H1 (cell line): ENCODE results near the gene GCNT1.

ENCODE experiments used
- CBX5 ChIP-seq: fragments of 300-800, 300-1000 bp; sonication (generic); IDR thresholded peaks from 2 replicates; pipeline ENCODE4 v1.7.1; 2016; ENCODE audit warnings: antibody characterized with exemption, low read length, low read depth
- EZH2 ChIP-seq: fragments of 200-600 bp; sonication (generic); IDR thresholded peaks from 2 replicates; pipeline ENCODE4 v1.7.1; 2012; ENCODE audit warnings: low read depth, mild to moderate bottlenecking, moderate library complexity, low read length, inconsistent platforms; ENCODE audit not compliant: severe bottlenecking
- FOSL1 ChIP-seq: IDR thresholded peaks from 2 replicates; pipeline ENCODE4 v1.6.1; 2011; ENCODE audit warnings: mild to moderate bottlenecking, low read depth, low read length, moderate library complexity; ENCODE audit not compliant: insufficient read depth
- GABPA ChIP-seq: IDR thresholded peaks from 2 replicates; pipeline ENCODE4 v1.6.1; 2011; ENCODE audit warnings: mild to moderate bottlenecking, low read length, moderate library complexity, borderline replicate concordance; ENCODE audit not compliant: insufficient read depth
- KDM5A ChIP-seq: fragments of 200-600 bp; IDR thresholded peaks from 2 replicates; pipeline ENCODE4 v1.7.1; 2012; ENCODE audit warnings: mild to moderate bottlenecking, low read length, inconsistent platforms, mixed read lengths
- MAFK ChIP-seq: IDR thresholded peaks from 2 replicates; pipeline ENCODE4 v1.6.1; 2012; ENCODE audit warnings: low read depth, mild to moderate bottlenecking, improper control_type of control experiment, low read length
- NRF1 ChIP-seq: IDR thresholded peaks from 2 replicates; pipeline ENCODE4 v1.6.1; 2011; ENCODE audit warnings: mild to moderate bottlenecking, low read depth, low read length, improper control_type of control experiment
- PHF8 ChIP-seq: fragments of 200-600 bp; sonication (generic); conservative IDR thresholded peaks from 2 replicates; pipeline ENCODE4 v1.7.1; 2012; ENCODE audit warnings: low read depth, mild to moderate bottlenecking, inconsistent platforms, low read length, moderate library complexity
- POLR2A ChIP-seq, 2 experiments: IDR thresholded peaks; 1 replicate in 1 of 2; 2 replicates in 1 of 2; pipeline ENCODE4 v1.6.1; 2011; ENCODE audit warnings: low read depth in 2 of 2, low read length in 2 of 2, mild to moderate bottlenecking in 2 of 2; ENCODE audit errors: control extremely low read depth in 1 of 2
- POLR2AphosphoS5 ChIP-seq: IDR thresholded peaks from 2 replicates; pipeline ENCODE4 v1.6.1; 2011; ENCODE audit warnings: low read depth, low read length
- RAD21 ChIP-seq, 2 experiments: IDR thresholded peaks in 1 of 2; conservative IDR thresholded peaks in 1 of 2; 2 replicates each; pipeline ENCODE4 v1.6.1; 2011; ENCODE audit warnings: low read depth in 2 of 2, low read length in 2 of 2, improper control_type of control experiment in 1 of 2, inconsistent platforms in 1 of 2, mild to moderate bottlenecking in 1 of 2, moderate library complexity in 1 of 2
- YY1 ChIP-seq: IDR thresholded peaks from 2 replicates; pipeline ENCODE4 v1.6.1; 2011; ENCODE audit warnings: low read depth, mild to moderate bottlenecking, low read length
- TF ChIP-seq, protein P1 (sequence below): IDR thresholded peaks from 2 replicates; pipeline ENCODE4 v1.6.1; 2012; ENCODE audit warnings: inconsistent platforms
- TF ChIP-seq, protein P2 (sequence below), 3 experiments: IDR thresholded peaks; 1 replicate in 2 of 3; 2 replicates in 1 of 3; pipeline versions ENCODE4 v1.5.1 to v1.6.1; 2011; ENCODE audit warnings: low read length in 3 of 3, mild to moderate bottlenecking in 3 of 3, inconsistent platforms in 2 of 3, low read depth in 1 of 3, moderate library complexity in 1 of 3; ENCODE audit not compliant: insufficient read depth in 1 of 3; ENCODE audit errors: control extremely low read depth in 1 of 3

DNA sequence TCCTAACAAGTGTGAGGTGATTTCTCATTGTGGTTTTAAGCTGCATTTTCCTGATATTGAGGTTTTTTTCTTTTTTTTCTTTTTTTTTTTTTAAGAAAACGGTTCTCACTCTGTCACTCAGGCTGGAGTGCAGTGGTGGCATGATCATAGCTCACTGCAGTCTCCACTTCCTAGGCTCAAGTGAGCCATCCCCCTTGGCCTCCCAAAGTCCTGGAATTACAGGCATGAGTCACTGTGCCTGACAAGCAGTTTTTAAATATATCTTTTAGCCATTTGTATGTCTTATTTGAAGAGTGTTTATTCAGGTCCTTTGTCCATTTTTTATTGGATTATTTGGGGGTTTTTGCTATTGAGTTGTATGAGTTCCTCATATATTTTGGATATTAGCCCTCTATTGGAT is 53.8 kb downstream of the GCNT1 start:
- TF ChIP-seq EZH2 (no peak), RAD21 (IDR thresholded peaks at IDR 0.05 in 1 of 2, conservative IDR thresholded peaks at IDR 0.05 in 1 of 2; ENCODE audit: low read depth in 2 of 2, low read length in 2 of 2) (no peak), KDM5A (no peak), NRF1 (no peak), GABPA (no peak), FOSL1 (no peak), CBX5 (no peak), PHF8 (no peak), YY1 (no peak), MAFK (no peak), POLR2A (IDR thresholded peaks at IDR 0.05; ENCODE audit: control extremely low read depth in 1 of 2, low read depth in 2 of 2, low read length in 2 of 2) (no peak), POLR2AphosphoS5 (no peak)
- TF ChIP-seq, protein P1, sequence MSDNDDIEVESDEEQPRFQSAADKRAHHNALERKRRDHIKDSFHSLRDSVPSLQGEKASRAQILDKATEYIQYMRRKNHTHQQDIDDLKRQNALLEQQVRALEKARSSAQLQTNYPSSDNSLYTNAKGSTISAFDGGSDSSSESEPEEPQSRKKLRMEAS: no peak
- TF ChIP-seq, protein P2, sequence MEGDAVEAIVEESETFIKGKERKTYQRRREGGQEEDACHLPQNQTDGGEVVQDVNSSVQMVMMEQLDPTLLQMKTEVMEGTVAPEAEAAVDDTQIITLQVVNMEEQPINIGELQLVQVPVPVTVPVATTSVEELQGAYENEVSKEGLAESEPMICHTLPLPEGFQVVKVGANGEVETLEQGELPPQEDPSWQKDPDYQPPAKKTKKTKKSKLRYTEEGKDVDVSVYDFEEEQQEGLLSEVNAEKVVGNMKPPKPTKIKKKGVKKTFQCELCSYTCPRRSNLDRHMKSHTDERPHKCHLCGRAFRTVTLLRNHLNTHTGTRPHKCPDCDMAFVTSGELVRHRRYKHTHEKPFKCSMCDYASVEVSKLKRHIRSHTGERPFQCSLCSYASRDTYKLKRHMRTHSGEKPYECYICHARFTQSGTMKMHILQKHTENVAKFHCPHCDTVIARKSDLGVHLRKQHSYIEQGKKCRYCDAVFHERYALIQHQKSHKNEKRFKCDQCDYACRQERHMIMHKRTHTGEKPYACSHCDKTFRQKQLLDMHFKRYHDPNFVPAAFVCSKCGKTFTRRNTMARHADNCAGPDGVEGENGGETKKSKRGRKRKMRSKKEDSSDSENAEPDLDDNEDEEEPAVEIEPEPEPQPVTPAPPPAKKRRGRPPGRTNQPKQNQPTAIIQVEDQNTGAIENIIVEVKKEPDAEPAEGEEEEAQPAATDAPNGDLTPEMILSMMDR (IDR thresholded peaks at IDR 0.05; ENCODE audit: control extremely low read depth in 1 of 3, insufficient read depth in 1 of 3, low read depth in 1 of 3, low read length in 3 of 3): no peak
